Stomach (tissue), 4 donors: ENCODE measurements around the gene KCNK7.

Source experiments
- EP300 ChIP-seq: sonication (generic); formaldehyde crosslinking; IDR thresholded peaks from one replicate; pipeline ENCODE4 v1.6.1; 2017; ENCODE audit warnings: antibody characterized with exemption
- POLR2A ChIP-seq, 4 donors: fragments of 450-650 bp; IDR thresholded peaks; one replicate each; pipeline ENCODE4 v1.6.1; 2016; ENCODE audit warnings: antibody characterized with exemption in 4 of 4, control low read depth in 2 of 4, mild to moderate bottlenecking in 1 of 4, moderate library complexity in 1 of 4
- POLR2AphosphoS5 ChIP-seq, 3 donors: sonication (generic); formaldehyde crosslinking; IDR thresholded peaks; one replicate each; pipeline ENCODE4 v1.6.1; 2016; ENCODE audit warnings: antibody characterized with exemption in 3 of 3
- TF ChIP-seq, protein P1 (sequence below), 7 experiments: fragments of 450-650 bp in 4 of 7; fragments of 200-600 bp in 3 of 7; sonication (generic) in 3 of 7; IDR thresholded peaks; one replicate each; pipeline ENCODE4 v1.5.1; 2016 to 2019; ENCODE audit warnings: antibody characterized with exemption in 7 of 7, control low read depth in 2 of 7, mild to moderate bottlenecking in 1 of 7

DNA sequence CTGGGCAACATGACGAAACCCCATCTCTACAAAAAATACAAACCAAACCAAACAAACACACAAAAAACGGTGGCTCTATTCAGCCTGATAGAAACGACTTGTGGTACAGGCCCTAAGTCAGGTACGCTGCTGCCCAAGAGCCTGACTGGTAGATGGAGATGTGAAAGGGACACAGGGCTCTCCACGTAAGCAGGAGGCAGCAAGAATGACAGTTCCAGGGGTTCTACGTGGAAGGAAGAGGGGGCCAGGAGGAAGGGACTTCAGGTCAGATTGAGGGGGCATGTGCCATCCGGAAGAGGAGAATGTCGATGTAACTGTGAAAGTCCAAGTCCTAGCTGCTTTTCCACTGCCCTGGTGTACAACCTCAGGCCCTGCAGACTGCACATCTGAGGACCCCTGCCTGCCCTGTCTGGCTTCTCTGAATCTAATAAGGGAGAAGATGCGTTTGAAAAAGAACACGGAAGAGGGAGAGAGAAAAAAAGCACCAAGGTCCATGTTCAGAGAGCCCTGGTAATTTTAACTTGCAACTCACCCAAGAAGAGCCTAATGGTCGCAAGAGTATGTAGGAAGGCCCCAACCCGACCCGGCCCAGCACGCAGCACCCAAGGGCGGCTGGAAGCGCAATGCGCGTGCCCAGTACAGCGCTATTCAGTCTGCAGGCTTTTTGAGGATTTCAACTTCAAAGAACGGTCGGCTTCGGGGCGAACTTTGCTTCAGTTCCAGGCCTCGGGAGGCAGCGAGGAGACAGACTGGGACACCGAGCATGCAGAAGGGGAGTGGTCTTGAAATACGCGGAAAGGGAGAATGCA, 26.2 kb downstream of the KCNK7 start:
- TF ChIP-seq, protein P1, sequence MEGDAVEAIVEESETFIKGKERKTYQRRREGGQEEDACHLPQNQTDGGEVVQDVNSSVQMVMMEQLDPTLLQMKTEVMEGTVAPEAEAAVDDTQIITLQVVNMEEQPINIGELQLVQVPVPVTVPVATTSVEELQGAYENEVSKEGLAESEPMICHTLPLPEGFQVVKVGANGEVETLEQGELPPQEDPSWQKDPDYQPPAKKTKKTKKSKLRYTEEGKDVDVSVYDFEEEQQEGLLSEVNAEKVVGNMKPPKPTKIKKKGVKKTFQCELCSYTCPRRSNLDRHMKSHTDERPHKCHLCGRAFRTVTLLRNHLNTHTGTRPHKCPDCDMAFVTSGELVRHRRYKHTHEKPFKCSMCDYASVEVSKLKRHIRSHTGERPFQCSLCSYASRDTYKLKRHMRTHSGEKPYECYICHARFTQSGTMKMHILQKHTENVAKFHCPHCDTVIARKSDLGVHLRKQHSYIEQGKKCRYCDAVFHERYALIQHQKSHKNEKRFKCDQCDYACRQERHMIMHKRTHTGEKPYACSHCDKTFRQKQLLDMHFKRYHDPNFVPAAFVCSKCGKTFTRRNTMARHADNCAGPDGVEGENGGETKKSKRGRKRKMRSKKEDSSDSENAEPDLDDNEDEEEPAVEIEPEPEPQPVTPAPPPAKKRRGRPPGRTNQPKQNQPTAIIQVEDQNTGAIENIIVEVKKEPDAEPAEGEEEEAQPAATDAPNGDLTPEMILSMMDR (IDR thresholded peaks at IDR 0.05), result no peak
- TF ChIP-seq POLR2A (IDR thresholded peaks at IDR 0.05) (no peak), EP300 (no peak), POLR2AphosphoS5 (IDR thresholded peaks at IDR 0.05) (no peak)
